WTC11 (cell line): ENCODE data around the gene COX6A1. TPM values are rescaled to one million over a fixed set of nuclear protein-coding genes. Genes with fewer than 3 reads are reported as not detected.

Experiments
- ATAC-seq: fragments of 200-7000 bp; cut with Tn5 transposase; 2 replicates; pipeline ENCODE4 v1.10.0; 2021; ENCODE audit warnings: mild to moderate bottlenecking, moderate library complexity
- CTCF ChIA-PET: fragments of 300-600 bp; sonication (Branson Sonifier 250); formaldehyde crosslinking; loops from one replicate; lab custom pipeline; 2021; ENCODE audit warnings: antibody characterized with exemption; lab: Charles Lee
- POLR2A ChIA-PET: fragments of 350-600 bp; sonication (Branson Sonifier 250); formaldehyde crosslinking; loops from one replicate; lab custom pipeline; 2021; ENCODE audit warnings: antibody characterized with exemption; lab: Charles Lee
- DNase-seq: peaks from one replicate; pipeline ENCODE4 v3.0.0; 2021; ENCODE audit warnings: low spot score
- H3K27ac Mint-ChIP-seq: 2 replicates; pipeline ENCODE4 v1.8.0; 2021; ENCODE audit warnings: mixed read lengths
- H3K27me3 Mint-ChIP-seq: 2 replicates; pipeline ENCODE4 v1.8.0; 2021; ENCODE audit warnings: low read depth, mild to moderate bottlenecking, moderate library complexity, mixed read lengths
- H3K36me3 Mint-ChIP-seq: 2 replicates; pipeline ENCODE4 v1.8.0; 2021; ENCODE audit warnings: mixed read lengths
- H3K4me1 Mint-ChIP-seq: 2 replicates; pipeline ENCODE4 v1.8.0; 2022; ENCODE audit warnings: mixed read lengths
- H3K4me3 Mint-ChIP-seq: 2 replicates; pipeline ENCODE4 v1.8.0; 2021; ENCODE audit warnings: mild to moderate bottlenecking, moderate library complexity, mixed read lengths
- H3K9me3 Mint-ChIP-seq: 2 replicates; pipeline ENCODE4 v1.8.0; 2021; ENCODE audit warnings: mixed read lengths
- ATF1 ChIP-seq: sonication (generic); formaldehyde crosslinking; IDR thresholded peaks from 2 replicates; pipeline ENCODE4 v1.8.1; 2023; ENCODE audit warnings: mild to moderate bottlenecking, moderate library complexity, missing genetic modification reagents
- CREB1 ChIP-seq: sonication (generic); formaldehyde crosslinking; IDR thresholded peaks from 2 replicates; pipeline ENCODE4 v1.8.0; 2023; ENCODE audit warnings: mild to moderate bottlenecking, missing genetic modification reagents
- CREM ChIP-seq: sonication (generic); formaldehyde crosslinking; IDR thresholded peaks from 2 replicates; pipeline ENCODE4 v1.8.1; 2022; ENCODE audit warnings: mild to moderate bottlenecking, missing genetic modification reagents, moderate library complexity
- FOXP4 ChIP-seq: sonication (generic); formaldehyde crosslinking; IDR thresholded peaks from 2 replicates; pipeline ENCODE4 v1.8.0; 2022; ENCODE audit warnings: mild to moderate bottlenecking, missing genetic modification reagents
- GRHL2 ChIP-seq: fragments of 250-450 bp; sonication (Bioruptor Pico); IDR thresholded peaks from 2 replicates; pipeline ENCODE4 v1.8.0; 2022; ENCODE audit warnings: mild to moderate bottlenecking, moderate library complexity; ENCODE audit not compliant: insufficient replicate concordance, severe bottlenecking
- HMGA2 ChIP-seq: fragments of 250-450 bp; sonication (Bioruptor Pico); IDR thresholded peaks from 2 replicates; pipeline ENCODE4 v1.4.0; 2021; ENCODE audit warnings: mild to moderate bottlenecking, moderate library complexity
- IRF2 ChIP-seq: sonication (generic); formaldehyde crosslinking; IDR thresholded peaks from 2 replicates; pipeline ENCODE4 v1.8.0; 2022; ENCODE audit warnings: low read depth, missing genetic modification reagents, borderline replicate concordance
- MXD4 ChIP-seq: fragments of 250-450 bp; sonication (Bioruptor Pico); IDR thresholded peaks from 2 replicates; pipeline ENCODE4 v1.8.0; 2021; ENCODE audit warnings: mild to moderate bottlenecking, moderate library complexity, borderline replicate concordance
- NR3C1 ChIP-seq: sonication (generic); formaldehyde crosslinking; conservative IDR thresholded peaks from 2 replicates; pipeline ENCODE4 v1.8.1; 2023; ENCODE audit warnings: low read depth, mild to moderate bottlenecking, missing genetic modification reagents
- OVOL2 ChIP-seq: fragments of 250-450 bp; sonication (Bioruptor Pico); IDR thresholded peaks from 2 replicates; pipeline ENCODE4 v1.9.0; 2021; ENCODE audit warnings: mild to moderate bottlenecking, borderline replicate concordance
- PREB ChIP-seq: sonication (generic); formaldehyde crosslinking; IDR thresholded peaks from 2 replicates; pipeline ENCODE4 v1.8.1; 2022; ENCODE audit warnings: mild to moderate bottlenecking, missing genetic modification reagents, moderate library complexity, borderline replicate concordance
- STAT6 ChIP-seq: sonication (generic); formaldehyde crosslinking; conservative IDR thresholded peaks from 2 replicates; pipeline ENCODE4 v1.8.1; 2023; ENCODE audit warnings: mild to moderate bottlenecking, low read depth, missing genetic modification reagents, moderate library complexity
- TCF7 ChIP-seq: sonication (generic); formaldehyde crosslinking; IDR thresholded peaks from 2 replicates; pipeline ENCODE4 v1.8.0; 2022; ENCODE audit warnings: mild to moderate bottlenecking, low read depth, missing genetic modification reagents, moderate library complexity
- TEAD1 ChIP-seq: sonication (generic); formaldehyde crosslinking; IDR thresholded peaks from 2 replicates; pipeline ENCODE4 v1.8.0; 2022; ENCODE audit warnings: mild to moderate bottlenecking, missing genetic modification reagents
- ZMAT4 ChIP-seq: fragments of 250-450 bp; sonication (Bioruptor Pico); IDR thresholded peaks from 2 replicates; pipeline ENCODE4 v1.9.0; 2021; ENCODE audit warnings: mild to moderate bottlenecking
- ZNF263 ChIP-seq: sonication (generic); formaldehyde crosslinking; IDR thresholded peaks from 2 replicates; pipeline ENCODE4 v1.8.1; 2022; ENCODE audit warnings: low read depth, mild to moderate bottlenecking, moderate library complexity, missing genetic modification reagents
- ZNF423 ChIP-seq: fragments of 250-450 bp; sonication (Bioruptor Pico); IDR thresholded peaks from 2 replicates; pipeline ENCODE4 v2.1.2; 2022; ENCODE audit warnings: mild to moderate bottlenecking, moderate library complexity
- ZNF671 ChIP-seq: fragments of 250-450 bp; sonication (Bioruptor Pico); IDR thresholded peaks from 2 replicates; pipeline ENCODE4 v1.8.0; 2021; ENCODE audit warnings: mild to moderate bottlenecking
- total RNA-seq: library from RNA; stranded (reverse); gene quantifications from 3 replicates; pipeline ENCODE4 v1.2.3, GENCODE V29; 2021
- TF ChIP-seq, protein P1 (sequence below): sonication (generic); formaldehyde crosslinking; IDR thresholded peaks from 2 replicates; pipeline ENCODE4 v1.8.1; 2022; ENCODE audit warnings: mild to moderate bottlenecking, moderate library complexity, missing genetic modification reagents
- TF ChIP-seq, protein P2 (sequence below): sonication (generic); formaldehyde crosslinking; IDR thresholded peaks from 2 replicates; pipeline ENCODE4 v1.8.1; 2023; ENCODE audit warnings: mild to moderate bottlenecking, missing genetic modification reagents, moderate library complexity
- TF ChIP-seq, protein P3 (sequence below): fragments of 250-450 bp; sonication (Bioruptor Pico); IDR thresholded peaks from 2 replicates; pipeline ENCODE4 v1.8.0; 2021; ENCODE audit warnings: mild to moderate bottlenecking

Gene COX6A1
- total RNA-seq, 1 experiment from 2014 or later: 573 TPM

DNA sequence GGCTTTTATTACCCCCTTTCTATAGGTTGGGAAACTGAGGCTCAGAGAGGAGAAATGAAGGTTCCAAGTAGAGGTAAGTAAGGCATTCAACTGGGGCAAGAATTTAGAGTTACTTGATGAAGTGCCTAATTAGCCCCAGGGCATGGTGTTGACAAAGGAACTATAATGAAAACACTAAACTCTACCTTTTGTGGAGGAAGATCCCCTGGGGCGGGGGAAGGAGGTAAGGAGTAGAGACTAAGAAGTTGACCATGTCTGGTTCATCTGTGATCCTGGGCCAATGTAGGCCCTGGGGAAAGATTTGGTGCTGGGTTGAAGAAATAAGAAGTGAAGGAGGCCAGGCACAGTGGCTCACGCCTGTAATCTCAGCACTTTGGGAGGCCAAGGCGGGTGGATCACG lies 16.2 kb upstream of the COX6A1 start:
- Mint-ChIP-seq H3K4me1 (peaks cover 7% of the 10 kb centered on the region), H3K27ac (no peak overlapping the region; the same call in 1 of the 2 replicates), H3K9me3 (no peaks in the 10 kb centered on the region), H3K36me3 (no peaks in the 10 kb centered on the region), H3K4me3 (no peak overlapping the region), H3K27me3 (peaks cover 28% of the 10 kb centered on the region)
- ATAC-seq: peak; percentile 86
- CTCF ChIA-PET: interaction anchor here (1.1 to 4.1 kb wide), 2 partner anchors 8 to 54 kb away, joined by 3 to 17 read pairs; no protein-coding TSS in a partner anchor
- no peak for TF ChIP-seq ATF1 (CRISPR knock-in tag)
- TF ChIP-seq MXD4 (CRISPR knock-in tag): no peak
- TF ChIP-seq PREB: no peak
- no peak for TF ChIP-seq ZNF671 (CRISPR knock-in tag)
- TF ChIP-seq, protein P1, sequence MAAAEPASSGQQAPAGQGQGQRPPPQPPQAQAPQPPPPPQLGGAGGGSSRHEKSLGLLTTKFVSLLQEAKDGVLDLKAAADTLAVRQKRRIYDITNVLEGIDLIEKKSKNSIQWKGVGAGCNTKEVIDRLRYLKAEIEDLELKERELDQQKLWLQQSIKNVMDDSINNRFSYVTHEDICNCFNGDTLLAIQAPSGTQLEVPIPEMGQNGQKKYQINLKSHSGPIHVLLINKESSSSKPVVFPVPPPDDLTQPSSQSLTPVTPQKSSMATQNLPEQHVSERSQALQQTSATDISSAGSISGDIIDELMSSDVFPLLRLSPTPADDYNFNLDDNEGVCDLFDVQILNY (CRISPR knock-in tag): no peak
- no peak for TF ChIP-seq FOXP4
- no peak for TF ChIP-seq ZNF263
- no peak for TF ChIP-seq HMGA2
- TF ChIP-seq TCF7 (CRISPR knock-in tag): no peak
- no peak for TF ChIP-seq CREB1 (CRISPR knock-in tag)
- no peak for TF ChIP-seq GRHL2 (CRISPR knock-in tag)
- TF ChIP-seq NR3C1 (CRISPR knock-in tag): no peak
- no peak for TF ChIP-seq CREM
- TF ChIP-seq ZNF423: no peak
- no peak for TF ChIP-seq IRF2 (CRISPR knock-in tag)
- TF ChIP-seq STAT6: no peak
- TF ChIP-seq, protein P2, sequence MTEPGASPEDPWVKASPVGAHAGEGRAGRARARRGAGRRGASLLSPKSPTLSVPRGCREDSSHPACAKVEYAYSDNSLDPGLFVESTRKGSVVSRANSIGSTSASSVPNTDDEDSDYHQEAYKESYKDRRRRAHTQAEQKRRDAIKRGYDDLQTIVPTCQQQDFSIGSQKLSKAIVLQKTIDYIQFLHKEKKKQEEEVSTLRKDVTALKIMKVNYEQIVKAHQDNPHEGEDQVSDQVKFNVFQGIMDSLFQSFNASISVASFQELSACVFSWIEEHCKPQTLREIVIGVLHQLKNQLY (CRISPR knock-in tag): no peak
- peak; percentile 19 for DNase-seq
- POLR2A ChIA-PET: no interaction called here

- POLR2A ChIA-PET: interaction anchor here (0.7 kb wide), 3 partner anchors 8 to 67 kb away, joined by 3 to 5 read pairs (median 4); no protein-coding TSS in a partner anchor
- ATAC-seq (no peak), DNase-seq (no peak)
- peaks cover 7% of the 10 kb centered on the region for H3K4me1 Mint-ChIP-seq
- H3K27me3 Mint-ChIP-seq: peaks cover 28% of the 10 kb centered on the region
- no peak overlapping the region for H3K4me3 Mint-ChIP-seq
- no peaks in the 10 kb centered on the region for H3K36me3 Mint-ChIP-seq
- no peak overlapping the region for H3K27ac Mint-ChIP-seq
- H3K9me3 Mint-ChIP-seq: no peaks in the 10 kb centered on the region
- CTCF ChIA-PET: interaction anchor here (0.9 to 1.2 kb wide), 3 partner anchors 15 to 56 kb away, joined by 3 to 7 read pairs (median 5); partner anchors contain the start of gene COX6A1
- TF ChIP-seq ZMAT4 (CRISPR knock-in tag) (no peak), TEAD1 (CRISPR knock-in tag) (no peak), OVOL2 (CRISPR knock-in tag) (no peak), STAT6 (no peak), ATF1 (CRISPR knock-in tag) (no peak)
- TF ChIP-seq, protein P3, sequence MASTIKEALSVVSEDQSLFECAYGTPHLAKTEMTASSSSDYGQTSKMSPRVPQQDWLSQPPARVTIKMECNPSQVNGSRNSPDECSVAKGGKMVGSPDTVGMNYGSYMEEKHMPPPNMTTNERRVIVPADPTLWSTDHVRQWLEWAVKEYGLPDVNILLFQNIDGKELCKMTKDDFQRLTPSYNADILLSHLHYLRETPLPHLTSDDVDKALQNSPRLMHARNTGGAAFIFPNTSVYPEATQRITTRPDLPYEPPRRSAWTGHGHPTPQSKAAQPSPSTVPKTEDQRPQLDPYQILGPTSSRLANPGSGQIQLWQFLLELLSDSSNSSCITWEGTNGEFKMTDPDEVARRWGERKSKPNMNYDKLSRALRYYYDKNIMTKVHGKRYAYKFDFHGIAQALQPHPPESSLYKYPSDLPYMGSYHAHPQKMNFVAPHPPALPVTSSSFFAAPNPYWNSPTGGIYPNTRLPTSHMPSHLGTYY (CRISPR knock-in tag): no peak
Observed at GRCh38 chr12:120422892-120423456, 14.9 kb upstream of the COX6A1 start.
